ENCODE data around the gene RBP3.

RBP3 gene

DNA sequence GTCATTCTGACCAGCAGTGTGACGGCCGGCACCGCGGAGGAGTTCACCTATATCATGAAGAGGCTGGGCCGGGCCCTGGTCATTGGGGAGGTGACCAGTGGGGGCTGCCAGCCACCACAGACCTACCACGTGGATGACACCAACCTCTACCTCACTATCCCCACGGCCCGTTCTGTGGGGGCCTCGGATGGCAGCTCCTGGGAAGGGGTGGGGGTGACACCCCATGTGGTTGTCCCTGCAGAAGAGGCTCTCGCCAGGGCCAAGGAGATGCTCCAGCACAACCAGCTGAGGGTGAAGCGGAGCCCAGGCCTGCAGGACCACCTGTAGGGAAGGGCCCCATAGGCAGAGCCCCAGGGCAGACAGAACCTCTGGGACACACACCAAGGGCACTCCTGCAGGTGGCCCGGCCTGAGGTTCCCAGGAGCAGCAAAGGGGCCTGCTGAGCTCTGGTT lies 9.0 kb downstream of the RBP3 start:
- FAIRE-seq (no peak), DNase-seq (ENCODE audit: low spot score) (no peak)

GRCh38 chr10:47357911-47358310 lies 9.7 kb downstream of the RBP3 start:
- DNase-seq (ENCODE audit: low spot score), result no peak
- no peak for FAIRE-seq

GRCh38 chr10:47358457-47358856 lies 10.3 kb downstream of the RBP3 start:
- DNase-seq (ENCODE audit: low spot score) (no peak), FAIRE-seq (no peak)

DNA sequence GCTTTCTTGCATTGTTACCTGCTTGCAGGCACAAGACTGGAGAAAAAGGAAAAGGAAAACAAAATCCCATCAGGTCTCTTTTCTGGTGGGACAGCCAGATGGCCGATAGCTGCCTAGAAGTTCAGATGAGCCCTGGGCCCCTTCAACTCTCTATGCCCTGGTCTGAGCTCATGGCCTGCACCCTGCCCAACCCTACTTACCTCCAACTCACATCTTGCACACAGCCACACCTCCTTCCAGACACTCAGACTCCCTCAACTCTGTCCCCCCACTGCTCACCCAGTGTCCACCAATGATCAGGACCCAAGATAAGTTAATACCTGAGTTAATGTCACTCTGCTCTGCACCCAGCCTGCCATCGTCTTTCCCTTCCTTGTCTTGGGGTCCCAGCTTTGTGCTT lies 10.9 kb downstream of the RBP3 start:
- DNase-seq (ENCODE audit: low spot score) (no peak), FAIRE-seq (no peak)

DNA sequence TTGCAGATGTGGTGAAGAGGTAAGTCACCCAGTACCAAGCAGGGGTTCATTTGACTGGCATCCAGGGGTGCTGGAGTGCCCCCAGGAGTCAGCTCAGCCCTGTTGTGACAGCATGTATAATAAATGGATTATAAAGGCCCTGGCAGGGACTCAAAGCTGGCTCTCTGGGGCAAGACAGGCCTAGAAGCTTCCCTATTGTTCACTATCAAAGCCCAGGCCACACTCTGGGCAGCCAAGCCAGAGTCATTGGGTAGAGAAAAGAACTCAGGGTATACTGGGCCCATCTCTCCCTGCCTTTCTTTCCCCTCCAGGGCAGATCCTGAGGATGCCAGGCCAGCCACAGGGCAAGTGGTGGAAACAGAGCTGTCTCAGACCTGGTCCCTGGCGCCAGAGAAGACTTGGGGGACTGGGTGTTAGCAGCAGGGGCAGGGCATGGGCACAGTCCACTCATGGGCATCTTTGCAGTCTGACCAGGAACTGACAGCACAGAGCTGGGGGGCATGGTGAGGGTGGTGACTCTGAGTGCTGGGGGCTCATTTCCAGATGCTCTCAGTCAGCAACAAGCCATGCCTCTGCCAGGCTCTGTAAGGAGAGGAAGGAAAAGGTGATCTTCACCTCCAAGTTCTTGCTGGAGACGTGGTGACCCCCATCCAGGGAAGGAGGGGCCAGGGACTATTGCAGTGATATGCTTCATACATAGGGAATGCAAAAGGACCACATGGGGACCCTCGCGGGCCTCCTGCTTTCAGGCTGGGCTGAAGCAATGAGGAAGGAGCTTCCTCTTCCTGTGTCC lies 11.7 kb downstream of the RBP3 start:
- DNase-seq (ENCODE audit: low spot score), result no peak
- no peak for FAIRE-seq

DNA sequence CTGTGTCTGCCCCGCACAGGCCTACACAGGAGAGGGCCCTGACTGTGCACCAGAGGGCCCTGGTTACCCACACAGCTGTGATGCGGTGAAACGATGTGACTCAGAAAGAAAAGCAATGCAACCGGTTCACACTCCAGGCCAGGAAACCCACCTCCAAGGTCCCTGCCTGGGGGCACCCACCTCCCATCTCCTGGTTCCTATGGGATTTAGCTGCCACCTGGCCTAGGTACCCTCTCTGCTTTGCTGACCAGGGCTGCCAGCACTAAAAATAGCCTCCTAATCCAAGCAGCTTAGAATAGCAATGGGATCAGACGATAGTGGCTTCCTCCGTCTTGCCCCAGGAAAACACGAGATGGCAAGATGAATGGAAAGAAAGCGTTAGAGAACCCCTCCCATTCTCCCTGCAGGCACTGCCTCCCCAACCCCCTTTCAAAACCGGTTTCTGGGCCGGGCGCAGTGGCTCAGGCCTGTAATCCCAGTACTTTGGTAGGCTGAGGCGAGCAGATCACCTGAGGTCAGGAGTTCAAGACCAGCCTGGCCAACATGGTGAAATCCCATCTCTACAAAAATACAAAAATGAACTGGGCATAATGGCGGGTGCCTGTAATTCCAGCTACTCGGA lies 12.4 kb downstream of the RBP3 start:
- DNase-seq (ENCODE audit: low spot score), result no peak
- no peak for FAIRE-seq

GRCh38 chr10:47361293-47361692 lies 13.1 kb downstream of the RBP3 start:
- DNase-seq (ENCODE audit: low spot score) (no peak), FAIRE-seq (no peak)

- no peak for DNase-seq (ENCODE audit: low spot score)
- FAIRE-seq, result no peak
Measured at GRCh38 chr10:47362199-47362598, 14.0 kb downstream of the RBP3 start.

DNA sequence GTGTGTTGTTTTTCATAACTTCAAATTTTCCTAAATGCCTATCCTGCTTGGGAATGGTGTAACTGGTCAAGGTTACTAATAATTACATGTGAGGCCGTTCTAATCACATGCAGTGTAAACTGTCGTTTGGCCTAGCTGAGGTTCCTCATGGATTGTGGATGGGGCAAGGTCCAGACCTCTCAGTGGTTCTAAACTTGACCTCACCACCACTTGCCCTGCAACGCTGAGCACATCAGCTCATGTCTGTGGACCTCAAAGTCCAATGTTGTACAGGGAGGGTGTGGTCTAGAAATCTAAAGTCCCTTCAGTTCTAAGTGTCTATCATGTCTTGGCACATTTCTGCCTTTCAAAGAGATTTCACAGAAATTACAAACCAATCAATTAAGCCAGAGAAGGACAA lies 15.6 kb downstream of the RBP3 start:
- DNase-seq (ENCODE audit: low spot score) (no peak), FAIRE-seq (no peak)

- no peak for DNase-seq (ENCODE audit: low spot score)
Measured at GRCh38 chr10:47364366-47364765, 16.2 kb downstream of the RBP3 start.

DNA sequence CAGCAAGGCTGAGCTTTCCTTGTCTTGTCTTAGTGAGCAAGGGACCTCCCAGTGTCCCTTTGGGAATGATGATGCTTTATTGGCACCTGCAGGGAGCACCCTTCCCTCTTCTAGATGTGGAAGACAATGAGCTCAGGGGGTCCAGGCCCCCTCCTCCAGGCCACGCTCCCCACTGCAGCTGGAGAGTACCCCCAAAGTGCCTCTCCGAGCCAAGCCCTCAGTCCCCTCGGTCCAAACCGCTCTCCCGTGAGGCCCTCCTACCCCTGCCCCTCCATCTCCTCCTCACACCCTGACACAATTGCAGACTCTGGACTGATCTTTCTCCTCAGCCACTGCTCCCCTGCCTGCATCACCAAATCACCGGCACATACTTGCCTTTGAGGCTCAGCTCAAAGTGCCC lies 16.7 kb downstream of the RBP3 start:
- FAIRE-seq, result no peak
- no peak for DNase-seq (ENCODE audit: low spot score)

More at GRCh38 chr10:47364366-47364765, 16.2 kb downstream of the RBP3 start:
- no peak for FAIRE-seq

GRCh38 chr10:47365431-47366180 lies 17.4 kb downstream of the RBP3 start:
- DNase-seq (ENCODE audit: low spot score) (no peak), FAIRE-seq (no peak)

DNA sequence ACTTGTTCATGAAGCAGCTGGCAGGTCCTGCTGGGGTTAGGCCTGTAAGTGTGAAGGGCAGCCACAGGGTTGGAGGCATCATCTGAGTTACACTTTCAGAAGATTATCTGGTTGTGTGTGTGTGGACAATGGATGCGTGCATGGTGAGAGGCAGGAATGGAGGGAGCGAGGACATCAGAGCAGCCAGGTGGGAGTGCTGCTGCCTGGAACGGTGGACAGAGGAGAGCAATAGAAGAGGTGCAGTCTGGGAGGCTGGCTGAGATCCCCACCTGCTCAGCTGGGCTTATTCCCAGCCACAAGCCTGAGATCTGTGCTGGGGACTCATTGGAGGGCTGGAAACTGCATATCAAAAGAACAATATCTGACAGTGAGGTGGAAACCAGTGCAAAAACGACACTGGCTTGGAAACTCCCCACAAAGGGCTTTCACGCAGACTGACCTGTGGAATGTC lies 18.0 kb downstream of the RBP3 start:
- no peak for FAIRE-seq
- no peak for DNase-seq (ENCODE audit: low spot score)

- no peak for FAIRE-seq
- DNase-seq (ENCODE audit: low spot score), result no peak
Measured at GRCh38 chr10:47366731-47367460, 18.7 kb downstream of the RBP3 start.

DNA sequence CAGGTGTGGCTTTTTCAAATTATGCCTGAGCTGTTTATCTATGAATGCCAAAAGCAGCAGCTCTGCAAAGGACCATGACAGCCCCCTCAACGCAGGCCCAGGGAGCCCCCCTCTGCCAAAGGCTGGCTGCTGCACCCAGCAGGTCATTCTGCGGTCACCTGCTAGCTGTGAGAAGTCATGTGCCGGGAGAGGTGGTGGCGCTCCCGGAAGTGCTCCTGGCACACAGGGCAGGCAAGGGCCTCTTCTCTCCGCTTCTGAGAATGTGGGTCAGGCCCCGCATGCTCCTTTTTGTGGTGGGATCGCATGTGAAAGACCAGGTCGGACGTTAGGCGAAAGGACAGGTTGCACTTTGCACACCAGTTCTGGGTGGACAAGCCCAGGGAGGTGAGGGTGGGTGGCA lies 19.5 kb downstream of the RBP3 start:
- DNase-seq (ENCODE audit: low spot score) (no peak), FAIRE-seq (no peak)

DNA sequence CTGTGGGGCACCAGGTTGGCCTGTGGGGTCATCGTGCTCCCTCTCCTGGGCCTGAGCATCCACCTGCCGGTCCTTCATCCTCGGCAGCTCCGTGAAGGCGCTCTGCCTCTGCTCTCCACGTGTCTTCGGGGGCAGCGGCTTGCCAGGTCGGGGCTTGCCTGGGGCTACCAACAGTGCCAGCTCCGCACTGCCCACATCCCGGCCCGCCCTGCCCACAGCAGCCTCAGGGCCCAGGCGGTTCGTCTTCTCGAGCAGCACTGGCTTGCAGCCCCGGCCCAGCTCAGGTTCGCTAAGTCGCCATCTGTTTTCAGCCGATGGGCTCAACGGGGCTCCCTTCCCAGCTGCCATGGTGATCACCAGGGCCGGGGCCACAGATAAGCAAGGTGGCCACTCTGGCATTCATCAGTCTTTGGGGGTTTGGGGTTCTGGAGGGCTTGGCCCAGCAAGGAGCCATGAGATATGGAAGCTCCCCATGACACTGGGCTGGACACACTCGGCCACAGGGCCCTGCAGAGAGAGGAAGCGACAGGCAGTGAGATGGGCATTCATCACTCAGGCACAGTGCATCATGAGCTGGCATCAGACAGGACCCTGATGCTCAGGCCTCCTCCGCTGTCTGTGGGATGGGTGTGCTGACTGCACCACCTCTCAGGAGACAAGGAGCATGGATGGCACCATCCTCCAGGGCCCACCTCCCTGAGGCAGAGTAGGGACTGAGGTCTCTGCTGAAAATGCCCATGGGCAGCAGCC lies 20.4 kb downstream of the RBP3 start:
- FAIRE-seq, result no peak
- DNase-seq (ENCODE audit: low spot score), result no peak

DNA sequence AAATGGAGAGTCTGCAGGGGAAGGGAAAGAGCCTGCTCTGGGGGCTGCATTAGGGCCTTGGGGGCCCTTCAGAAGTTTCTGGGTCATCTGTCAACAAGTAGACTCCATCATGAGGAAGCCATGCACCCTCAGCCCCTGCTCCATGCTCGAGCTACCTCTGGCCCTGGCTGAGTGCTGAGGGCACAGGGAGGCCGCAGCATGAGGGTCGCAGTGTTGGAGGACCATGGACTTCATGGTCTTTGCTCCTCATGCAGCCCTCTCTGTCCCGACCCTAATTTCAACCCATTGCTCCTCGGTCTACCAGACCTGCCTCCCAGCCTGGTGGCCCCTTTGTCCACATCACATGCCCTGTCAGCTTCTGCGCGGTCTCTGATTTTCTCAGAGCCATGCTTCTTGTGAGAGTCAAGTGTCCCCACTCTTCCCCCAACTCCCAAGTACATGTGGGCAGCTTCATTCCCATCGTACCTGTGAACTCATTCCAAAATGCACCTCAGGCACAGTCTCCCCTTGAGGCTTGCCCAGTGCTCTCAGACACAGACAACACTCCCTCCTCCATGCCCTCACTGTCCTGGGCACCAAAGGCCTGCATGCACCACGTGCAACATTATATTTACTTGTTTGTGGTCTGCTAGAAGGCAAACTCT lies 21.2 kb downstream of the RBP3 start:
- DNase-seq (ENCODE audit: low spot score) (no peak), FAIRE-seq (no peak)

DNA sequence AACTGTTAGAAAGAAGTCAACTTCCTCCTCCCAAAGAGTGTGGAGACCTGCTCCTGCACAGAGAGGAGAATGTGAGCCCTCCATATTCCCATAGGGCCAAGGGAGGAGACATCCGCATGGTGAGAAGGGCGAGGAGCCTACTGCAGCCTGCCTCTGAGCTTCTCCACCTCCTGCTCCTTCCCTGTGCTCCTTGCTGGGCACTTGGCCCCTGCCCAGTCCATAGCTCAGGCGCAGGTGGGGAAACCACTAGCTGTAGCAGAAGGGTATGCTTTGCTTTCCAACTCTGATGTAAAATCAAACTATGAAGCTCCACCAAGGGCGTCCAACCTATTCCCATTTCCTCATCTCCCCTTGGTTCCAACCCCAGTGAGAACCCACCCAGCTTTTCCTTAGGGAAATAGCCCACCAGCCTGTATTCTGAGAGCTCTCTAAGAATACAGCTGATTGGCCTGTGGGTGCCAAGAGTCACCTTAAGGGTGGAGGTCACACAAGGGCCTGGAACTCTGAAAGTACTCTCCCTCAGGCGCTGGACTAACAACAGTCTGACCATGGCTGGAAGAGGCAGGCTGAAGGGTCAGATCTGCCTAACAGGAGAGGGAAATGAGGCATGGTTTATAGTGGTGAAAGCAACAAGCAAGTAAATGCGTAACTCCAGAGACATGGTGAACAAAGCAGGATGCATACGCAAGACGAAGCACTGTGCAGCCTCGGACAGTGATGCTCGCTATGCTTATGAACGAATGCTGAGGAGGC lies 22.0 kb downstream of the RBP3 start:
- DNase-seq (ENCODE audit: low spot score) (no peak), FAIRE-seq (no peak)

DNA sequence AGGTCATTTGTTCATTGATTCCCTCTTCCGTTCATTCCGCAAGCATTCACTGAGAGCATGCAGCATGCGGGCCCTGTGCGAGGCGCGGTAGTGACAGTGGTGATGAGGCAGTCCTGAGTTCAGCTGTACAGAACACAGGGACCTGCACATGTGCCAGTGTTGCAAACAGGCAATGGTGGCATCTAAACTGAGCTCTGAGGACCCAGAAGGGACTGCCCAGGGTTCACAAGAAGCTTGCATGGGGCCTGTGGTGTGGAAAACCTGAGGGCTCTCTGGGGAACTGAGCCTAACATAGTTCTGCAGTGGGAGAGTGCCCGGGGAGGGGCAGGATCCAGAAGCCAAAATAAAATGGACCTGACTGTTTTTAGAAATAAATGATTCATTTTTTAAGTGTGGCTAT lies 22.7 kb downstream of the RBP3 start:
- DNase-seq (ENCODE audit: low spot score) (no peak), FAIRE-seq (no peak)
